Esophagus squamous epithelium (tissue), 5 donors: ENCODE data around the gene PRTG. TPM values are rescaled to one million over a fixed set of nuclear protein-coding genes. Genes with fewer than 3 reads are reported as not detected.
A peak's percentile ranks its signal among the peaks of the same experiment; 100 is the strongest.
"Not testable (repeated sequence)": the region's sequence is repeated elsewhere in the genome, so short reads cannot be mapped to it uniquely, and the experiment has no call there.

Experiments
- DNase-seq: peaks from one replicate; lab custom pipeline; 2025; lab: John Stamatoyannopoulos, UW
- H3K27ac ChIP-seq, 4 donors: fragments of 200-600 bp; sonication (generic); one replicate each; pipeline ENCODE4 v1.5.1; 2016 to 2019; ENCODE audit warnings: mild to moderate bottlenecking in 1 of 4
- H3K27me3 ChIP-seq, 4 donors: fragments of 200-600 bp; sonication (generic); 1 replicate in 3 of 4; 2 replicates in 1 of 4; pipeline versions ENCODE4 v1.5.1 to v1.6.0; 2017 to 2021; ENCODE audit warnings: antibody characterized with exemption in 1 of 4
- H3K36me3 ChIP-seq, 3 donors: fragments of 200-600 bp; sonication (generic); one replicate each; pipeline ENCODE4 v1.5.1; 2016 to 2019
- H3K4me1 ChIP-seq, 3 donors: fragments of 200-600 bp; sonication (generic); one replicate each; pipeline ENCODE4 v1.5.1; 2017 to 2019
- H3K4me3 ChIP-seq, 4 donors: fragments of 200-600 bp; sonication (generic); 1 replicate in 3 of 4; 2 replicates in 1 of 4; pipeline ENCODE4 v1.5.1; 2016 to 2019; ENCODE audit warnings: mild to moderate bottlenecking in 2 of 4, moderate library complexity in 1 of 4
- H3K9me3 ChIP-seq, 3 donors: fragments of 200-600 bp; sonication (generic); one replicate each; pipeline ENCODE4 v1.5.1; 2016 to 2019
- POLR2A ChIP-seq, 4 donors: fragments of 450-650 bp; IDR thresholded peaks; one replicate each; pipeline ENCODE4 v1.6.1; 2017; ENCODE audit warnings: antibody characterized with exemption in 4 of 4, mild to moderate bottlenecking in 4 of 4, moderate library complexity in 3 of 4
- WGBS, 2 donors: methylation state at CpG; one replicate each; pipeline ENCODE4 v1.1.5; 2018; 5-methylcytosine and 5-hydroxymethylcytosine counted together
- intact Hi-C: fragments of 100-400 bp; cut with DNase I; formaldehyde crosslinking; loops from one replicate; pipeline ENCODE4 v1.15.0; 2022
- total RNA-seq, 4 donors: library from RNA; depleted of rRNA; stranded (reverse); fragments of >200 nt; gene quantifications; one replicate each; pipeline ENCODE4 v1.1.0, GENCODE V29; 2016
- TF ChIP-seq, protein P1 (sequence below), 6 experiments: fragments of 450-650 bp in 4 of 6; fragments of 200-600 bp in 2 of 6; sonication (generic) in 2 of 6; IDR thresholded peaks; one replicate each; pipeline ENCODE4 v1.5.1; 2016 to 2019; ENCODE audit warnings: antibody characterized with exemption in 6 of 6, mild to moderate bottlenecking in 4 of 6, moderate library complexity in 4 of 6
- donor health status: DM: yes; HTN: yes; CAD: no.

Gene PRTG, protein sequence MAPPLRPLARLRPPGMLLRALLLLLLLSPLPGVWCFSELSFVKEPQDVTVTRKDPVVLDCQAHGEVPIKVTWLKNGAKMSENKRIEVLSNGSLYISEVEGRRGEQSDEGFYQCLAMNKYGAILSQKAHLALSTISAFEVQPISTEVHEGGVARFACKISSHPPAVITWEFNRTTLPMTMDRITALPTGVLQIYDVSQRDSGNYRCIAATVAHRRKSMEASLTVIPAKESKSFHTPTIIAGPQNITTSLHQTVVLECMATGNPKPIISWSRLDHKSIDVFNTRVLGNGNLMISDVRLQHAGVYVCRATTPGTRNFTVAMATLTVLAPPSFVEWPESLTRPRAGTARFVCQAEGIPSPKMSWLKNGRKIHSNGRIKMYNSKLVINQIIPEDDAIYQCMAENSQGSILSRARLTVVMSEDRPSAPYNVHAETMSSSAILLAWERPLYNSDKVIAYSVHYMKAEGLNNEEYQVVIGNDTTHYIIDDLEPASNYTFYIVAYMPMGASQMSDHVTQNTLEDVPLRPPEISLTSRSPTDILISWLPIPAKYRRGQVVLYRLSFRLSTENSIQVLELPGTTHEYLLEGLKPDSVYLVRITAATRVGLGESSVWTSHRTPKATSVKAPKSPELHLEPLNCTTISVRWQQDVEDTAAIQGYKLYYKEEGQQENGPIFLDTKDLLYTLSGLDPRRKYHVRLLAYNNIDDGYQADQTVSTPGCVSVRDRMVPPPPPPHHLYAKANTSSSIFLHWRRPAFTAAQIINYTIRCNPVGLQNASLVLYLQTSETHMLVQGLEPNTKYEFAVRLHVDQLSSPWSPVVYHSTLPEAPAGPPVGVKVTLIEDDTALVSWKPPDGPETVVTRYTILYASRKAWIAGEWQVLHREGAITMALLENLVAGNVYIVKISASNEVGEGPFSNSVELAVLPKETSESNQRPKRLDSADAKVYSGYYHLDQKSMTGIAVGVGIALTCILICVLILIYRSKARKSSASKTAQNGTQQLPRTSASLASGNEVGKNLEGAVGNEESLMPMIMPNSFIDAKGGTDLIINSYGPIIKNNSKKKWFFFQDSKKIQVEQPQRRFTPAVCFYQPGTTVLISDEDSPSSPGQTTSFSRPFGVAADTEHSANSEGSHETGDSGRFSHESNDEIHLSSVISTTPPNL
- total RNA-seq = 1 to 10 TPM in 1 of 4 donors, under 1 TPM in 3; 0.04 to 1.3 (median 0.15) TPM

DNA sequence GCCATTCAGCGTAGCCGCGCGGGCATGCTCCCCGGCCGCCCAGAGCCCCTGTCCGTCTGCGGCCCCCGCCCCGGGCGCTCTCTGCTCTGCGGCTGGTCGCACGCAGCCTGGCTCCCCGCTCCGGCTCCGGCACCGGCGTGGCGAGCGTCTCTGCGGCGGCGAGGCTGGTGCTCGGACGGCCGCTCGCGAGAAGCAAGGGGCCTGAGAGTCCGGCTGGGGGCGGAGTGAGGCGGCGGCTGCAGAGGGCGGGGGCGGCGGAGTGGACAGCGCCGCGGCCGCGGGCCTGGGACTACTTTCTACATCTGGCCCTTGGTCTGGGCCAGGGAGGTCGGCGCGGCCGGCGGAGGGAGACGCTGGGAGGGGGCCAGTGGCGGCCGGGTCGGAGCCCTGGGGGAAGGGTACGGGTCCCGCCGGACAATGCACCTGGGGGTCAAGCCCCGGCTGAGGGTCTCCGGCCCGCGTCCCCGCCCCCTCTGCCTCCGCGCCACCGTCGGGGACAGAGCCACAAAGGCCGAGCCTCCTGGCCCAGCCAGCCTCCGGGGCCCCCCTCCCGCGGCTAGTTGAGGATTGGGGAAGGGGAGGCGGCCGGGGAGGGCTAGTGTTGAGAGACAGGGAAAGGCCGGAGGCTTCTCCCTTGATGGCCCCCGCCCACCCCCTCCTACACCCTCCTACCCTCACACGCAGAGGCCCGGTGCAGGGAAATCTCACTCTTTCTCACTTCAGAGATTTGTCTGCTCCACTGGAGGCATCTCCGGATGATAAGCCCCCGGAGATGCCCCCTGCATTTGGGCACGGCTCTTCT is at the start of gene PRTG:
TSS of gene PRTG (minus strand) at position 226 of the 802 bp plus-strand sequence. CDS start at position 5, 221 bp downstream.
- no peaks in the 10 kb centered on the region for H3K9me3 ChIP-seq
- peak within 1 kb of the TSS; percentile 8 to 78 (median 54) for H3K27ac ChIP-seq
- peaks cover 0 to 70% (median 7%) of the 10 kb centered on the region in 4 donors for H3K27me3 ChIP-seq
- peak within 1 kb of the TSS; percentile 35 to 84 (median 50) for H3K4me3 ChIP-seq
- peaks cover 12 to 29% (median 19%) of the 10 kb centered on the region in 3 donors for H3K4me1 ChIP-seq
- DNase-seq = no peak
- whole genome bisulfite sequencing, 2 donors = 0 to 5% methylated on average over 4 of the region's 75 CpGs
- TF ChIP-seq, protein P1, sequence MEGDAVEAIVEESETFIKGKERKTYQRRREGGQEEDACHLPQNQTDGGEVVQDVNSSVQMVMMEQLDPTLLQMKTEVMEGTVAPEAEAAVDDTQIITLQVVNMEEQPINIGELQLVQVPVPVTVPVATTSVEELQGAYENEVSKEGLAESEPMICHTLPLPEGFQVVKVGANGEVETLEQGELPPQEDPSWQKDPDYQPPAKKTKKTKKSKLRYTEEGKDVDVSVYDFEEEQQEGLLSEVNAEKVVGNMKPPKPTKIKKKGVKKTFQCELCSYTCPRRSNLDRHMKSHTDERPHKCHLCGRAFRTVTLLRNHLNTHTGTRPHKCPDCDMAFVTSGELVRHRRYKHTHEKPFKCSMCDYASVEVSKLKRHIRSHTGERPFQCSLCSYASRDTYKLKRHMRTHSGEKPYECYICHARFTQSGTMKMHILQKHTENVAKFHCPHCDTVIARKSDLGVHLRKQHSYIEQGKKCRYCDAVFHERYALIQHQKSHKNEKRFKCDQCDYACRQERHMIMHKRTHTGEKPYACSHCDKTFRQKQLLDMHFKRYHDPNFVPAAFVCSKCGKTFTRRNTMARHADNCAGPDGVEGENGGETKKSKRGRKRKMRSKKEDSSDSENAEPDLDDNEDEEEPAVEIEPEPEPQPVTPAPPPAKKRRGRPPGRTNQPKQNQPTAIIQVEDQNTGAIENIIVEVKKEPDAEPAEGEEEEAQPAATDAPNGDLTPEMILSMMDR (IDR thresholded peaks at IDR 0.05) = no peak
- TF ChIP-seq POLR2A (IDR thresholded peaks at IDR 0.05) = no peak
- intact Hi-C loops = no loop called here
- no peaks in the 10 kb centered on the region for H3K36me3 ChIP-seq

DNA sequence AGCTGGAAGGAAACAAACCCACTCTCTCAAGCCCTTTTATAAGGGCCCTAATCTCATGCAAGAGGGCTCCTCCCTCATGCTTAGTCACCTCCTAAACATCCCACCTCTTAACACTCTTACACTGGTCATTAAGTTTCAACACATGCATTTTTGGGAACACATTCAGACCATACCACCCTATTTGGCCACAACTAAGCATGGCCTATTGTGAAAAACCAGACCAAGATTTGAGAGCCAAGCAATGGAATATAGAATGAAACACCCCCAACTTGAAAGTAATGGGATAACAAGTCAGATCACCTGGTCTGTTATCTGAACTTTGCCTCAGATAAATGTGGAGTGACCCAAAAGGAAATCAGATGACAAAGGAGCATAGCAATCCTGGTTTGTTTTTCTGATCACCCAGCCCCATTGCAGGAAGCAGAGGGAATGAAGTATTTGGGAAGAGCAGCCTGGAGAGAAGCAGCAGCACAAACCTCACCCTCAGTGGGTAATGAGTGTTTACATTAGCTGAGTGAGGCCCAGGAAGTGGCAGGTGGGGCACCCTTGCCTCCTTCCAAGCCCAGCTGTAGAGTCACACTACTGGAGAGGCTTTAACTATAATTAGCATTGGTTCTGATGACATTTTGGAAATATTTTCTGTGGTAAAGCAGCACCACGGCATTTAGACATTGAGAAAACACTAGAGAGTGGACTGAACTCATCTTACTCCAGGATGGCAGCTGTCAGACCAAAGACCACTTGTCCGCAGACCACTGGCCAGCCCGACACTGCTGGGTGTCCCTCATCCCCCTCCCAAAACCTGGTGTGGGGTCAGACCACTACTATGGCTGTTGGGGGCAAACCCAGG is 48.8 kb upstream of the PRTG start:
- H3K9me3 ChIP-seq = no peaks in the 10 kb centered on the region
- no peak for TF ChIP-seq POLR2A (IDR thresholded peaks at IDR 0.05)
- TF ChIP-seq, protein P1 (IDR thresholded peaks at IDR 0.05) = no peak
- H3K4me3 ChIP-seq = no peak overlapping the region
- no peak overlapping the region for H3K27ac ChIP-seq
- H3K36me3 ChIP-seq = no peaks in the 10 kb centered on the region
- H3K27me3 ChIP-seq = peaks cover 0 to 16% (median 0%) of the 10 kb centered on the region in 4 donors
- no peaks in the 10 kb centered on the region for H3K4me1 ChIP-seq
- intact Hi-C loops = no loop called here
- DNase-seq = no peak
- WGBS, 2 donors = 40 to 78% methylated on average over 1 to 3 of the region's 3 CpGs

DNA sequence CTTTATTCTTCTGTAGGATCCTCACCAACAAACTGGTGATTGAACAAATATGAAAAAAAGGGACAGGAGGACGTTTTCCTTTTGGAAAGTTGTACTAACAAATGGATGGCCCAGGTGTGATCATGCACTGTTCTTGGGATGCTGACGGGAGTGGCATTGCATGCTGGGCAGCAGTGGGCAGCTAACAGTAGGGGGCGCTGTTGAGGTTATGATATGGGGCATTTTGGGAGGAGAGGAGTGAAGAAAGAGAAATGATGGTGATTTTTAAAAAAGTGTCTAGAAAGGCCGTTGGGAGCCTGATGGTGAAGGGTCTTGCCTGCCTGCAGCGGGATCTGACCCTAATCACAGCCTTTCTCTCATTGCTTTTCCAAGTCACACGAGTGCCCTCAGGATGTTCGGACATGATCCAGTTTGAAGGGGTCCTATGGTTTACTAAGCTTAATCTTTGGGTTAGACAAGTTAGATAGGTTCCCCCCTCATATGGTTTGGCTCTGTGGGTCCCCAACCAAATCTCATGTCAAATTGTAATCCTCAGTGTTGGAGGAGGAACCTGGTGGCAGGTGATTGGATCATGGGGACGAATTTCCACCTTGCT is 46.2 kb upstream of the PRTG start:
- intact Hi-C loops = no loop called here
- DNase-seq = no peak
- TF ChIP-seq POLR2A (IDR thresholded peaks at IDR 0.05) = no peak
- TF ChIP-seq, protein P1 (IDR thresholded peaks at IDR 0.05) = peak in 5 of 6 experiments; percentile 13 to 48 (median 29)
- Histone ChIP-seq H3K4me1 (no peaks in the 10 kb centered on the region), H3K27ac (no peak overlapping the region), H3K9me3 (no peaks in the 10 kb centered on the region), H3K27me3 (peaks cover 0 to 7% (median 0%) of the 10 kb centered on the region in 4 donors), H3K36me3 (no peaks in the 10 kb centered on the region), H3K4me3 (no peak overlapping the region)
- WGBS, 2 donors = 64 to 72% methylated on average over 8 of the region's 8 CpGs

DNA sequence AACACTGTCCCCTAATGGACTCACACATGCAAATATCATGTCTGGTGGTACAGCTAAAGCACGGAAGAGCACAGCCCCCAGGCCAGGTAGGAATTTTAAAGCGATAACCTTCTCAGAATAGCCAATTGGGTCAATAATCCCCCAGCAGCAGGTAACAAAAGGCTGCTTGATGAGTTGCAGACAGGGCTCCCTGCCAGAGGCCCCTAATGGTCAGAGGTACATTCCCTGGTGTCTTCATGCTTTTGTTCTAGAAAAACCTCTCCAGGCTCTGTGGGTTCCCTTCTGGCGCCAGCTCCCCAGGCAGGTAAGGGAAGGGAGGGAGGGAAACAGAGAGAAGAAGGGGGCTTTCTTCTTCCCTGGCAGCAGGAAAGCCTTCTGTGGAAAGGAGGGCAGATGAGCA is 43.4 kb upstream of the PRTG start:
- DNase-seq = no peak
- intact Hi-C loops = no loop called here
- Histone ChIP-seq H3K4me1 (no peaks in the 10 kb centered on the region), H3K27me3 (peaks cover 0 to 7% (median 0%) of the 10 kb centered on the region in 4 donors), H3K27ac (no peak overlapping the region), H3K36me3 (no peaks in the 10 kb centered on the region), H3K9me3 (peaks cover 0 to under 1% (median 0%) of the 10 kb centered on the region in 3 donors), H3K4me3 (no peak overlapping the region)
- no peak for TF ChIP-seq POLR2A (IDR thresholded peaks at IDR 0.05)
- TF ChIP-seq, protein P1 (IDR thresholded peaks at IDR 0.05) = no peak
- WGBS, 2 donors = 86 to 100% methylated on average over 1 of the region's 3 CpGs

DNA sequence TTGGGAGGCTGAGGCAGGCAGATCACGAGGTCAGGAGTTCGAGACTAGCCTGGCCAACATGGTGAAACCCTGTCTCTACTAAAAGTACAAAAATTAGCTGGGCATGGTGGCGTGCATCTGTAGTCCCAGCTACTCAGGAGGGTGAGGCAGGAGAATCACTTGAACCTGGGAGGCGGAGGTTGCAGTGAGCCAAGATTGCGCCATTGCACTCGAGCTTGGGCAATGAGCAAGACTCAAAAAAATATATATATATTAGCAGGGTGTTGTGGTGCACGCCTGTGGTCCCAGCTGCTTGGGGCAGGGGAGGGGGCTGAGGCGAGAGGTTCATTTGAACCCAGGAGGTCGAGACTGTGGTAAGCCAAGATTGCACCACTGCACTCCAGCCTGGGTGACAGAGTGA is 42.6 kb upstream of the PRTG start:
- H3K9me3 ChIP-seq, H3K36me3 ChIP-seq, H3K4me1 ChIP-seq, DNase-seq, H3K4me3 ChIP-seq, intact Hi-C loops, H3K27ac ChIP-seq, H3K27me3 ChIP-seq: not testable (repeated sequence)
- WGBS, 2 donors = 81 to 82% methylated on average over 7 to 9 of the region's 9 CpGs
